Ascending aorta (tissue), 2 donors: ENCODE data around the gene ABCC8. TPM values are rescaled to one million over a fixed set of nuclear protein-coding genes. Genes with fewer than 3 reads are reported as not detected.

ENCODE experiments used
- DNase-seq, 2 donors: peaks; one replicate each; pipeline ENCODE4 v3.0.0-alpha.2; 2019; ENCODE audit warnings: low spot score in 2 of 2
- H3K27ac ChIP-seq, 2 donors: fragments of 200-600 bp; sonication (generic); one replicate each; pipeline ENCODE4 v1.5.1; 2016 to 2017; ENCODE audit warnings: mild to moderate bottlenecking in 1 of 2
- H3K27me3 ChIP-seq: fragments of 200-600 bp; sonication (generic); one replicate; pipeline ENCODE4 v1.5.1; 2017
- H3K36me3 ChIP-seq, 2 donors: fragments of 200-600 bp; sonication (generic); one replicate each; pipeline ENCODE4 v1.5.1; 2016
- H3K4me1 ChIP-seq, 2 donors: fragments of 200-600 bp; sonication (generic); one replicate each; pipeline ENCODE4 v1.5.1; 2016 to 2017; ENCODE audit warnings: mild to moderate bottlenecking in 1 of 2
- H3K4me3 ChIP-seq, 2 donors: fragments of 200-600 bp; sonication (generic); one replicate each; pipeline ENCODE4 v1.5.1; 2016 to 2017; ENCODE audit warnings: mild to moderate bottlenecking in 1 of 2
- H3K9me3 ChIP-seq, 2 donors: fragments of 200-600 bp; sonication (generic); one replicate each; pipeline ENCODE4 v1.5.1; 2016
- CTCF ChIP-seq, 3 experiments: fragments of 200-600 bp in 2 of 3; fragments of 450-650 bp in 1 of 3; sonication (generic) in 2 of 3; IDR thresholded peaks; one replicate each; pipeline ENCODE4 v1.5.1; 2016 to 2019; ENCODE audit warnings: antibody characterized with exemption in 3 of 3, mild to moderate bottlenecking in 1 of 3, moderate library complexity in 1 of 3
- intact Hi-C: fragments of 100-400 bp; cut with DNase I; formaldehyde crosslinking; loops from one replicate; pipeline ENCODE4 v1.15.1; 2023
- total RNA-seq: library from RNA; depleted of rRNA; stranded (reverse); fragments of >200 nt; gene quantifications from one replicate; pipeline ENCODE4 v1.1.0, GENCODE V29; 2016

The ABCC8 gene
- total RNA-seq, 1 donor from 2014 or later = not detected

GRCh38 chr11:17473071-17473744 lies 3.4 kb downstream of the ABCC8 start:
- DNase-seq = no peak
- Histone ChIP-seq H3K27me3 (no peaks in the 10 kb centered on the region), H3K27ac (no peak overlapping the region), H3K4me3 (no peak overlapping the region), H3K9me3 (no peaks in the 10 kb centered on the region), H3K4me1 (no peaks in the 10 kb centered on the region), H3K36me3 (no peaks in the 10 kb centered on the region)
- TF ChIP-seq CTCF (IDR thresholded peaks at IDR 0.05) = no peak
- intact Hi-C loops = no loop called here

GRCh38 chr11:17472467-17472866 lies 4.2 kb downstream of the ABCC8 start:
- Histone ChIP-seq H3K9me3 (no peaks in the 10 kb centered on the region), H3K27me3 (no peaks in the 10 kb centered on the region), H3K27ac (no peak overlapping the region), H3K4me3 (no peak overlapping the region), H3K36me3 (no peaks in the 10 kb centered on the region), H3K4me1 (no peaks in the 10 kb centered on the region)
- DNase-seq = no peak
- no peak for TF ChIP-seq CTCF (IDR thresholded peaks at IDR 0.05)
- intact Hi-C loops = no loop called here

GRCh38 chr11:17471501-17471900 lies 5.1 kb downstream of the ABCC8 start:
- intact Hi-C loops = no loop called here
- no peaks in the 10 kb centered on the region for H3K27me3 ChIP-seq
- TF ChIP-seq CTCF (IDR thresholded peaks at IDR 0.05) = no peak

GRCh38 chr11:17469998-17470397 lies 6.6 kb downstream of the ABCC8 start:
- no peak overlapping the region for H3K27ac ChIP-seq
- H3K27me3 ChIP-seq = no peaks in the 10 kb centered on the region
- intact Hi-C loops = no loop called here
- DNase-seq = no peak
- no peaks in the 10 kb centered on the region for H3K36me3 ChIP-seq
- no peak for TF ChIP-seq CTCF (IDR thresholded peaks at IDR 0.05)
- H3K9me3 ChIP-seq = no peaks in the 10 kb centered on the region
- no peaks in the 10 kb centered on the region for H3K4me1 ChIP-seq
- no peak overlapping the region for H3K4me3 ChIP-seq

More at GRCh38 chr11:17471501-17471900, 5.1 kb downstream of the ABCC8 start:
- no peaks in the 10 kb centered on the region for H3K4me1 ChIP-seq
- H3K4me3 ChIP-seq = no peak overlapping the region
- no peak overlapping the region for H3K27ac ChIP-seq
- no peaks in the 10 kb centered on the region for H3K9me3 ChIP-seq
- H3K36me3 ChIP-seq = no peaks in the 10 kb centered on the region
- DNase-seq = no peak

GRCh38 chr11:17468122-17468521 lies 8.5 kb downstream of the ABCC8 start:
- Histone ChIP-seq H3K36me3 (no peaks in the 10 kb centered on the region), H3K4me3 (no peak overlapping the region), H3K27ac (no peak overlapping the region), H3K4me1 (no peaks in the 10 kb centered on the region), H3K9me3 (no peaks in the 10 kb centered on the region), H3K27me3 (no peaks in the 10 kb centered on the region)
- intact Hi-C loops = no loop called here
- DNase-seq = no peak
- TF ChIP-seq CTCF (IDR thresholded peaks at IDR 0.05) = no peak
